HFFc6 (cell line): ENCODE results near the gene TBC1D25. TPM values are rescaled to one million over a fixed set of nuclear protein-coding genes. Genes with fewer than 3 reads are reported as not detected.
A peak's percentile ranks its signal among the peaks of the same experiment; 100 is the strongest.

Experiments used
- DNase-seq: peaks from one replicate; pipeline ENCODE4 v3.0.0-alpha.2; 2018
- H3K27ac Mint-ChIP-seq: 2 replicates; pipeline ENCODE4 v1.8.0; 2020; ENCODE audit warnings: mild to moderate bottlenecking, mixed read lengths
- H3K27me3 Mint-ChIP-seq: 2 replicates; pipeline ENCODE4 v1.8.0; 2021; ENCODE audit warnings: mild to moderate bottlenecking, moderate library complexity, mixed read lengths; ENCODE audit not compliant: insufficient read depth
- H3K36me3 Mint-ChIP-seq: 2 replicates; pipeline ENCODE4 v1.8.0; 2021; ENCODE audit warnings: low read depth, mixed read lengths
- H3K4me1 Mint-ChIP-seq: 2 replicates; pipeline ENCODE4 v1.8.0; 2020; ENCODE audit warnings: low read depth, mixed read lengths
- H3K4me3 Mint-ChIP-seq: 2 replicates; pipeline ENCODE4 v1.8.0; 2020; ENCODE audit warnings: mild to moderate bottlenecking, moderate library complexity, mixed read lengths
- H3K9me3 Mint-ChIP-seq: 2 replicates; pipeline ENCODE4 v1.8.0; 2020; ENCODE audit warnings: mild to moderate bottlenecking, mixed read lengths
- CTCF ChIP-seq: fragments of 200-600 bp; sonication (generic); IDR thresholded peaks from 2 replicates; pipeline ENCODE4 v1.5.0; 2021; ENCODE audit warnings: antibody characterized with exemption, mild to moderate bottlenecking
- total RNA-seq, 6 experiments: library from RNA; stranded (reverse); fragmentation: NEBNext Ultra II Directional; extraction: Animal tissue kit (Norgen Biotek cat#: 25700); gene quantifications; 2 replicates in 1 of 6; 3 replicates in 5 of 6; pipeline ENCODE4 v1.2.3, GENCODE V29; 2021

TBC1D25 gene
- total RNA-seq, 6 experiments from 2014 or later, result 13.0 to 15.3 (median 13.8) TPM

GRCh38 chrX:48505481-48505880 lies 34.0 kb upstream of the TBC1D25 start:
- H3K4me3 Mint-ChIP-seq, result no peak overlapping the region
- DNase-seq, result no peak
- TF ChIP-seq CTCF, result no peak
- no peaks in the 10 kb centered on the region for H3K36me3 Mint-ChIP-seq
- no peaks in the 10 kb centered on the region for H3K9me3 Mint-ChIP-seq
- H3K27ac Mint-ChIP-seq, result no peak overlapping the region
- H3K4me1 Mint-ChIP-seq, result peaks cover 8% of the 10 kb centered on the region; the same call in 1 of the 2 replicates
- H3K27me3 Mint-ChIP-seq, result peaks cover 2% of the 10 kb centered on the region

GRCh38 chrX:48507246-48507645 lies 32.3 kb upstream of the TBC1D25 start:
- H3K9me3 Mint-ChIP-seq, result no peaks in the 10 kb centered on the region
- DNase-seq, result no peak
- TF ChIP-seq CTCF, result no peak
- no peak overlapping the region for H3K27ac Mint-ChIP-seq
- H3K4me1 Mint-ChIP-seq, result peaks cover 8% of the 10 kb centered on the region; the same call in 1 of the 2 replicates
- H3K4me3 Mint-ChIP-seq, result no peak overlapping the region
- no peaks in the 10 kb centered on the region for H3K36me3 Mint-ChIP-seq
- H3K27me3 Mint-ChIP-seq, result peaks cover 2% of the 10 kb centered on the region

- H3K9me3 Mint-ChIP-seq, result no peaks in the 10 kb centered on the region
These were observed 30.9 kb upstream of the TBC1D25 start, which contains the start of gene PORCN for GRCh38 chrX:48508400-48509244. Gene PORCN (plus strand): TSS chrX:48508992. CDS start chrX:48509821, 829 bp downstream.

GRCh38 chrX:48509245-48509590 lies 30.3 kb upstream of the TBC1D25 start:
- Mint-ChIP-seq H3K4me1 (peaks cover 15% of the 10 kb centered on the region; the same call in 1 of the 2 replicates), H3K4me3 (peak overlapping the region; percentile 91), H3K27me3 (peaks cover under 1% of the 10 kb centered on the region), H3K9me3 (no peaks in the 10 kb centered on the region), H3K36me3 (no peaks in the 10 kb centered on the region), H3K27ac (peak overlapping the region; percentile 75)
- TF ChIP-seq CTCF, result no peak
- no peak for DNase-seq

More at GRCh38 chrX:48508400-48509244, 30.9 kb upstream of the TBC1D25 start, which contains the start of gene PORCN:
- Mint-ChIP-seq H3K36me3 (no peaks in the 10 kb centered on the region), H3K27me3 (peaks cover 2% of the 10 kb centered on the region), H3K4me3 (peak within 1 kb of the TSS; percentile 91), H3K4me1 (peaks cover 13% of the 10 kb centered on the region; the same call in 1 of the 2 replicates), H3K27ac (peak within 1 kb of the TSS; percentile 75)
- no peak for TF ChIP-seq CTCF
- peak; percentile 27 for DNase-seq

- no peaks in the 10 kb centered on the region for H3K36me3 Mint-ChIP-seq
- peak overlapping the region; percentile 75; the same call in 1 of the 2 replicates for H3K27ac Mint-ChIP-seq
- DNase-seq, result no peak
- no peak for TF ChIP-seq CTCF
- H3K9me3 Mint-ChIP-seq, result no peaks in the 10 kb centered on the region
- H3K27me3 Mint-ChIP-seq, result no peaks in the 10 kb centered on the region; the same call in 1 of the 2 replicates
- H3K4me3 Mint-ChIP-seq, result peak overlapping the region; percentile 91
- peaks cover 15% of the 10 kb centered on the region; the same call in 1 of the 2 replicates for H3K4me1 Mint-ChIP-seq
These were observed 29.9 kb upstream of the TBC1D25 start for GRCh38 chrX:48509619-48510018.
